Measurements from ENCODE around the gene UBE2R2.
"Not testable (repeated sequence)": the region's sequence is repeated elsewhere in the genome, so short reads cannot be mapped to it uniquely, and the experiment has no call there.

UBE2R2 gene

DNA sequence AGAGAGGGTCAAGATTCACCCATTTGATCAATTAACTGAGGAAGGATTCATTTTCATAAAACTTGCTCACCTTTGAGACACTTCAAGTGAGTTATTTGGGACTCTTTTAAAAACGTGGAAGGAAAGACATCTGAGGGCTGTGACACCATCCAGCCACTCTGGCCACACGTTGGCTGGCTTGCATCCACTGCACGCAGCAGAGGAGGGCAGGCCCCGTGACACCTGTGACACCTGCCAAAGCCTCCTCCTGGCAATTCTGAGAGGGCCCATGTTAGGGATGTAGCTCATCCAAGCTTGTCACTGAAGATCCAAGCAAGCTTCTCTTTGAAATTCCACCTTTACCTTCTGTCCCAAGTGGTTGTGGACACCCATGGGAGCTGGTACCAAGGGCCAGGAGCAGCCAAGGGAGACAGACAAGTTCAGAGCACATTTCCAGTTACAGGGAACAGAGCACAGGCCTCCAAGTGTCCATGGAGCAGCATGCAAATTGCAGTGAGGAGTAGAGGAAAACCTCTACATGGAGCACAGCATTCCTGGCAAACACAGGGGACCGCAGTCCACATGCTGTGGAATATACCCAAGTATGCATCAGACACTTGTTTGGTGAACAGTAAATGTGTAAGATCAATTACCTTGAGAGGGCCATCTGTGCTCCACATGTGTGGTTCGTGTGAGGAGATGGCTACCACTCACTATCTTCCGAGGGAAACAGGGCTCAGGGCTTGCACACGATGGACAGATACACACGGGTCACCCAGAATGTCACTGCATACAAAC lies 16.8 kb upstream of the UBE2R2 start:
- DNase-seq, result no peak

DNA sequence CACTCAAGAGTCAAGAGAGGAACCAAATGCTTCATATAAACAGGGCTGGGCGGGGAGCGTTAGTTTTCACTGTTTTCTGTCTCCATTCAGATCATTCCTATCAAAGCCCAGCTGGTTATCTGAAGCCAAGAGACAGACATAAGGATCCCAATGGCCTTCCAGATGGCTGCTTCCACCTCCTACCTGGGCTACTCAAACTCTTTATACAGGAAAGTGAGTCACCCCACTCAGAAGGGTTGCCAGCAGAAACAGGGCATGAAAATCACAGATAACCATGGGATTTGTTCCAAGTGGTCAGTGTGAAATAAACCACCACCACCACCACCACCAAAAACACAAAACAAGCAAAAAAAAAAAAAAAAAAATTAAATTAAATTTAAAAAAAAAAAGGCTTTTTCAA lies 16.1 kb upstream of the UBE2R2 start:
- DNase-seq, result no peak

DNA sequence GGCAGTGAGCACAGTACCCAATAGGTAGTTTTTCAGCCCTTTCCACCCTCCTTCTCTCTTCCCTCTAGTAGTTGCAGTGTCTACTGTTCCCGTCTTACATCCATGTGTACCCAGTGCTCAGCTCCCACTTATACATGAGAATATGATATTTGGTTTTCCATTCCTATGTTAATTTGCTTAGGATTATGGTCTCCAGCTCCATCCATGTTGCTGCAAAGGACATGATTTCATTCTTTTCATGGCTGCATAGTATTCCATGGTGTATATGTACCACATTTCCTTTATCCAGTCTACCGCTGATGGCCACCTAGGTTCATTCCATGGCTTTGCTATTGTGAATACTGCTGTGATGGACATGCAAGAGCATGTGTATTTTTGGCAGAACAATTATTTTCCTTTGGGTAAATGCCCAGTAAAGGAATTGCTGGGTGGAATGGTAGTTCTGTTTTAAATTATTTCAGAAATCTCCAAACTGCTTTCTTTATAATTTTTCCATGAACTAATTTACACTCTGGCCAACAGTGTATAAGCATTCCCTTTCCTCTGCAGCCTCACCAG lies 14.9 kb upstream of the UBE2R2 start:
- DNase-seq, result not testable (repeated sequence)

DNA sequence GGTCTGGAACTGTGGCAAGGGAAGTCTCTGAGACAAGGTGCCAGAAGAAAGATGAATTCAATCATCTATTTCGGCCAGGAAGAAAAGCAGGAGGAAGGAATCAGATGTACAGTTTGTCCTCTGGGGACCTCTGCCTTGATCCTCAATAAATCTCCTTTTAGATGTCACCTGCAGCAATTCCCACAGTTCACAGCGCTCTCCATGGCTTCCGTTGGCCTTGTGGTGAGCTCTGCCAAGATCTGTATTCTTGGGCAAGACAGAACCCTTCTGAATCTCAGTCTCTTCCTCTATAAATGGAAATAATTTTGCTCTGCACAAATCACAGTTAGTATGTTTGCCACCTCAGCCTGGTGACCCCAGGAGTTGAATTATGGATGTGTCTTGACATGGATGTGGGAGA lies 12.8 kb upstream of the UBE2R2 start:
- DNase-seq, result not testable (repeated sequence)

DNA sequence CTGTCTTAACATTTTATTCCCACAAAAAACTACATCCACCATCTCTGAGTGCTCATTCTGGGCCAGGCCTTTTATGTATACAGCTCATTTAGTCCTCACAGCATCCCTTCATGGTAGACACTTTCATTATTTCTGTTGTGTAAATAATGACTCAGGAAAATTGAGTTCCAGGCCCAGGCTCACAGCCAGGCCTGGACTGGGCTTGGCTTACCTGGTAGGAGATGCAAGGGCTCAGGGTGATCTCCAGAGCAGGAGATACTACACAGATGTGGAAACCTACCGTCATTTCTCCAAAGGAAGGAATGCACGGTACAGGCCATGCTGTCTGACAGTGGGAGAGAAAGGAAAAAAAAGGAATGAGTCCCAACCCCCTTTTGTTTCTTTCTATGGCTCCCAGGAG lies 9.8 kb upstream of the UBE2R2 start:
- DNase-seq, result not testable (repeated sequence)

DNA sequence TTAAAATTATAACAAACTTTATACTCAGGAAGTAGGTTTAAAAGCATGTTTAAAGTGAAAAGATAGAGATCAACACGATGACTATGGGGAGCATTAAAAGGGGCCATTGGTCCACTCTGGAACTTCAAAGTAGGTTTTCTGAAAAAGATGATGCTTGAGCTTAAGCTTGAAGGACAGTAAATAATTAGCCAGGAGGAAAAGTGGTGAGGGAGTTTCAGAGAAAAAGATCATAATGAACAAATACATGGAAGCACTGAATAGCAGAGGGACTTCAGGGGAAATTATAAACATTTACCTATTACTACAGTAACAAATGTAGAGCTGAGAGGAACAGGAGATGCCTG lies 8.0 kb upstream of the UBE2R2 start:
- not testable (repeated sequence) for DNase-seq

DNA sequence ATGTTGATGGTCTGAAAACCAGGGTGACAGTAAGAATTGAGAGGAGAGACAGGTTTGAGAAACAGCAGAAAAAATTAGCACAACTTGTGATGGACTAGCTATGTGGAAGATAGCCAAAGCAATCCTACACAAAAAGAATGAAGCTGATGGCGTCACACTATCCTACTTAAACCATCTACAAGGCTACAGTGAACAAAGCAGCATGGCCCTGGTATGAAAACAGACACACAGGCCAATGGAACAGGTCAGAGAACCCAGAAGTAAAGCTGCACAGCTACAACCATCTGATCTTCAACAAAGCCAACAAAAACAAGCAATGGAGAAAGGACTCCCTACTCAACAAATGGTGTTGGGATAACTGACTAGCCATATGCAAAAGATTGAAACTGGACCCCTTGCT lies 7.5 kb upstream of the UBE2R2 start:
- no peak for DNase-seq

DNA sequence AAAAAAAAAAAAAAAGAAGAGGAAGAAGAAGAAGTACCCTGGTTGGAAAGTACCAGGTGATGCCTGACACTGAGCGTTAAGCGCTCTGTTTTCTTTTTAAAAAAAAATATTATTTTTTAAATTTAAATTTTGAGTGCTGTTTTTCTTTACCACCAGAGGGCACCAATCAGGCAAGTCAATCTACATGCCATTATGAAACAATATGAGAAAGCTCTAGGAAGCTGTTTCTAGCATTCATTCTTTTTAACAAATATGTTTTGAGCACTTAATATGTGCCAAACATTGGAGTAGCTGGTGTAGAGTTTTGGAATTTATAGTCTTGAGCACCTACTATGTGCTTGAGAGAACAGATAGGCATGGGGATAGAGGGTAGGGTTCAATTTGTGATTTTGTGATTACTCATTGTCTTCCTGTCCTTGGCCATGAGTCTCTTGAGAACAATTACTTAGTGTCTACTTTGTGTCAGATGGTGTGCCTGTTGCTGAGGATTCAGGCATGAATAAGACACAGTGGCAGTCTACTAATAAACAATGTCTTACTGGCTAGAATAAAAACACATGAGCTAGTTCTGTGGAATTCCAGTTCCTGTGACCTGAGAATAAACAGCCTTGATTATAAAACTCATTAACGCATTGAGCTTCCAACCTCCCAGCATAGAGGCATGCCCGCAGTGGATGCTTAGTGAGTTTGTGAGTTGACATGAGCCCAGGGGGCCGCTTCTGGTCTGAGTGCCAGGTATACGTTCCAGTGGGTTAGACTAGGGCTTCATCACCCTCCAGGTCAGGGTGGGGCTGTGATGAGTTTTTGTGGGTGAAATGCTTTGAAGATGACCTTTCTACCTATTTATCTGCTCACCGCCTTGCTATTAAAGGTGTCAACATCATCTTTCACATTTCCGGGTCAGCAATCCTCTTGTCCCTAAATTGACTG lies 3.0 kb upstream of the UBE2R2 start:
- DNase-seq, result no peak

DNA sequence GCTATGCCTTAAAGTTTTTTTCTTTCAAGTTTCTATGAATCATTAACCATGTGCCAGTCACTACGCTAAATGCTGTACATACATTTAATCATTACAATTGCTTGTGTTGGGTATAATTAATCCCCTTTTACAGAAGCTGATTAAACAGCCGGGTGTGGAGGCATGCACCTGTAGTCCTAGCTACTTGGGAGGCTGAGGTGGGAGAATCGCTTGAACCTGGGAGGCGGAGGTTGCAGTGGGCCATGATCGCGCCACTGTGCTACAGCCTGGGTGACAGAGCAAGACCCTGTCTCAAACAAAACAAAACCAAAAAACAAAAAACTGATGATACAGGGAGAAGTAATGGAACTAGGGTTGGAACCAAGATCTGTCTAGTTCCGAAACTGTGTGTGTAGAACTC lies 1.2 kb upstream of the UBE2R2 start:
- no peak for DNase-seq

DNA sequence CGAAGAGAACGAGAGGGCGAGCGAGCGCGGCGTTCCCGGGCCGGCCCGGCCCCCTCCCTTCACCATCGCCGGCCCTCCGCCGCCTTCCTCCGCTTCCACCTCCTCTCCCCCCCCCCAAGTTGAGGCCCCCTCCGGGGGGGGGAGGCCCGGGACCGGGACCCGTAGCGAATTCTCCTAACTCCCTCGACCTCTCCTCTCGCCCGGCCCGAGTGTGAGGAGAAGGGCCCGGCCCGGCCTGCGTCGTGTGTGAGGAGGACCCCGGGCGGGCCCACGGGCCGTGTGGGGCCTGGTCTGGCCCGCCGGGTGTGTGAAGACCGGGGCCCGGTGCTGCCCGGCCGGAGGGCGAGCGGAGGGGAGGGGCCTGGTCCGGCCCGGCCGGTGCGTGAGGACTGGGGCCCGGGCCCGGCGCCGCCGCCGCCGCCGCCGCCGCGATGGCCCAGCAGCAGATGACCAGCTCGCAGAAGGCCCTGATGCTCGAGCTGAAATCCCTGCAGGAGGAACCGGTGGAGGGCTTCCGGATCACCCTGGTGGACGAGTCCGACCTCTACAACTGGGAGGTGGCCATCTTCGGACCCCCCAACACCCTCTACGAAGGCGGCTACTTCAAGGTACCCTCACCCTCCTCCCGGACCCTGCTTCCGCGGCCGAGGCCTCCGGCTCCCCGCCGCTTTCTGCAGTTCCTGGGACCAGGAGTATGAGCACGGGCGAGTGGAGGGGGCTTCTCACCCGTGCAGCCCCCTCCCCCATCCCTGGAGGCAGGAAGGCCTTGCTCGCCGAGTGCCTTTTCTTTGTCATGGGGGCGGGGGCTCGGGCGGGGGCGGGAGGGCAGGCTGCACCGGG lies 587 bp downstream of the UBE2R2 start:
- DNase-seq, result peak; percentile 68

DNA sequence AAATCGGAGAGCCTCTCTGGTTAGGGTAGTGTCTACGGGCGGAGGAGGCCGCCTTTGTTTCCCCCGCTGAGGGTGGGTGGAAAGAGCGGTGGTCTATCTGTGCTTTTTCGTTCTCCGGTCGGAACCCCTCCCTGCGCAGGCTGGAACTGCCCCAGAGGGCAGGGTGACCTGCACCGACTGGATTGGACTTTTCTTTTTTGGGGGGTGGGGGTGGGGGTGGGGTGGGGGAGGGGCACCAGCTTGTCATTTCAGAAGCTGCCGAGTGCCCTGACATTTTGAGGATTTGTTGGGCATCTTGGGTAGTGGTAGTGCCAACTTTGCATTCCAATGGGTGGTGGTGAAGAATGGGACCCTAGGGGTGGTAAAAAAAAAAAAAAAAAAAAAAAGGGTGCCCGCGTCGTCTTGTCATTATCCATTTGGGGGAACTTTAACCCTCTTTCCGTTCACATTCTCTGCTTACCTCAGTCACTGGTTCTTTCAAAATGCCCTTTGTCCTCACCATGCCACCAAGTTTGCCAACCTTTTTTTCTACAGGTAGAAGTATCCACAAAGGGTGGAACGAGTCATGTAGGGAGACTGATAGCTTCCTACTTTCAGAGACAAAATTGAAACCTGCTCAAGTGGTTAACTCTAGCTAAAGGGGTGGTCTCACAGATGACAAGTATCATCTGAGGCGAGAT lies 1.3 kb downstream of the UBE2R2 start:
- DNase-seq, result no peak

DNA sequence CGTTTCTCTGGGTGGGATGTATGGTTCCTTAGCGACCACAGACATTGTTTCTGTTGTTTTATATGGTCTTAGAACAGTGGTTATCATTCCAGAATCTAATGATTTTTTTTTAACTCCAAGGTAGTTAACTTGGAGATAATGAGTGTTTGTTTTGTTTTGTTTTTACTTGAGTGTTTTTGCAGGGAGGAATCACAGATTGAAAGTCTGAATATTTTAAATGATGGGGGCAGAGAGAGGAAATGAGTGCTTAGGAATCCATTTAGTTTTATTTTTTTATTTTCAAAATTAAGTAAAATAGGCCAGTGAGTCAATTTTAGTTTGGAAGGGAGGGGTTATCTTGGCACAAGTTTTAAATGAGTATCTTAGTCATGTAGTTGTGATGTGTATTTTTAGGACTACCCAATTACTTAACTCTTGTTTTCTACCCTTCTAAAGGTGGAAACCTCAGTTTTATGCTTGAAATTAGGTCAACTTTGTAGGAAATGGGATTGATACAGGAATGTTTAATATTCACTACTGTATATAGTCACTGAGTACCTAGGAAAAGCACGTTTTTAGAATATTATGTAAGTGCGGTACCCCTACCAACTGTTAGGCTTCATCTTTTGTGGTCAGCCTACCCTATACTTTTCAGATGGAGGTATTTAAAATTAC lies 2.0 kb downstream of the UBE2R2 start:
- DNase-seq, result no peak

DNA sequence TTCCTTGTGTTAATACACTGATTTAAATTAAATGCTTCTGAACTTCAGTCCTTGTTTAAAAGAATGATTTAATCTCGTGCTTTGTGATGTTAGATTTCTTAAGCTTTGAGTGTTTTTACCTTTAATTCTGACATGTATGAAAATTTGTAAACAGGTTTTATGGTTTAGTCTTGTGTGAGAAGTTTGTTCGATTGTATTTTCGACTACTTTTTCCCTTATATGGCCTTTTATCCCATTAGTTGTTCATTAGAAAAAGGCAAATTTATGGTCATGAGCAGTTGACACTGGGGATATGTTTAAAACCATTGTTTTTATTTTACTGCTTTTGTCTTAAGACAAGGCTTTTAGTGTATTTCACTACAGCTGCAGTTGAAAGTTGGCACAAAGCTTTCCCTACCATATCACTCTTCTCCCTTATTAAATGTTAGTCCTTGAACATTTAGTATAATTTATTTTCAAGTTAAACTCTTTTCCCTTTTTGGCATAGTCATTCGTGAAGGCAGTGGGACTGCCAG lies 3.3 kb downstream of the UBE2R2 start:
- DNase-seq, result no peak

DNA sequence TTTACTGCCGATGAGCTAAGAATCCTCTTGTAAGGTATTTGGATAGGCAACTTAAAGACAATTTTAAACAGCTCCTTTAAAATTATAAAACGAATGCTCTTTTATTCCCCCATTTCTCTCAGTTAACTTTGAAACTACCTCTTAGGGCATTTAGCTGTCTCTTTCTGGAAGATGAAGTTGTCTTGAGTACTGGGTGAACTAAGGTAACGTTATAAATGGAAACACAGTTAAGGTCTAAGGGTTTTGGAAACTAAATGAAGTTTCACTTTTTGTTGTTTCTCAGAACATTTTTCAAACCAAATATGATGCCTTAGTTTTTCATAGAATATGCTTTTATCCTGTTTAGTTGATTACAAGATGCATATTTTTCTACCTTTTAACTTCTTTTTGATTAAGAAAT lies 6.8 kb downstream of the UBE2R2 start:
- no peak for DNase-seq

DNA sequence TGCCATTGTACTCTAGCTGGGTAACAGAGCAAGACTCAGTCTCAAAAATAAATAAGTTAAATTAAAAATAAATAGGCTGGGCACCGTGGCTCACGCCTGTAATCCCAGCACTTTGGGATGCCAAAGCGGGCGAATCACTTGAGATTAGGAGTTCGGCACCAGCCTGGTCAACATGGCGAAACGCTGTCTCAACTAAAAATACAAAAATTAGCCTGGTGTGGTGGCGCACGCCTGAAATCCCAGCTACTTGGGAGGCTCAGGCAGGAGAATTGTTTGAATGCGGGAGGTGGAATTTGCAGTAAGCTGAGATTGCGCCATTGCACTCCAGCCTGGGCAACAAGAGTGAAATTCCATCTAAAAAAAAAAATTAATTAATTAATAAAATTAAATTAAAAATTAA lies 10.3 kb downstream of the UBE2R2 start:
- not testable (repeated sequence) for DNase-seq

DNA sequence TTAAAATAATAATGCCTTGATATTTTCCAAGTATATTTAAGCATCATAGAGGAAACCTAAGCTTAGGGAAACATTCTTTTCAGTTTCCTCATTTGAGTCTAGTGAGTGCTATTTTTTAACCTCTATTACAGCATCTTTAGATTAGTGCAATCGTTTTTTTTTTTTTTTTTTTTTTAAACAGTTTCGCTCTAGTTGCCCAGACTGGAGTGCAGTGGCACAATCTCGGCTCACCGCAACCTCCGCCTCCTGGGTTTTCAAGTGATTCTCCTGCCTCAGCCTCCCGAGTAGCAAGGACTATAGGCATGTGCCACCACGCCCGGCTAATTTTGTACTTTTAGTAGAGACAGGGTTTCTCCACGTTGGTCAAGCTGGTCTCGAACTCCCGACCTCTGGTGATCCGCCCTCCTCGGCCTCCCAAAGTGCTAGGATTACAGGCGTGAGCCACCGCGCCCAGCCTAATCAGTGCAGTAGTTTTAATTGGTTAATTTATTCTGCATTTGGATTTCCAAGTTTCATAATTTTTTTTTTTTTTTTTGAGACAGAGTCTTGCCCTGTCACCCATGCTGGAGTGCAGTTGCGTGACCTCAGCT lies 12.8 kb downstream of the UBE2R2 start:
- not testable (repeated sequence) for DNase-seq

DNA sequence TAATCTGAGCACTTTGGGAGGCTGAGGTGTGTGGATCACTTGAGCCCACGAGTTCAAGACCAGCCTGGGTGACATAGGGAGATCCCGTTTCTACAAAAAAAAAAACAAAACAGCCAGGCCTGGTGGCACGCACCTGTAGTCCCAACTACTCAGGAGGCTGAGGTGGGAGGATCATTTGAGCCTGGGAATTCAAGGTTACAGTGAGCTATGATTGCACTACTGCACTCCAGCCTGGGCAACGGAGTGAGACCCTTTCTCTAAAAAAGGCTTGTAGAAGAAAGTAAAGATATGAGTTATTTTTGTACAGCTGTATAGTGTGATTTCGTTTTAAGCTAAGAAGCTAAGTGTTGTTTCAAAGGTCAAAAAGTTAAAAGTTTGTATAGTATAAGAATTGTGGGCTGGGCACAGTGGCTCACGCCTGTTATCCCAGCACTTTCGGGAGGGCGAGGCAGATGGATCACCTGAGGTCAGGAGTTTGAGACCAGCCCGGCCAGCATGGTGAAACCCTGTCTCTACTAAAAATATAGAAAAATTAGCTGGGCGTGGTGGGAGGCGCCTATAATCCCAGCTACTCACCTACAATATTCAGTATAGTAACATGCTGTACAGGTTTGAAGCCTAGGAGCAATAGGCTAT lies 18.8 kb downstream of the UBE2R2 start:
- DNase-seq, result no peak

DNA sequence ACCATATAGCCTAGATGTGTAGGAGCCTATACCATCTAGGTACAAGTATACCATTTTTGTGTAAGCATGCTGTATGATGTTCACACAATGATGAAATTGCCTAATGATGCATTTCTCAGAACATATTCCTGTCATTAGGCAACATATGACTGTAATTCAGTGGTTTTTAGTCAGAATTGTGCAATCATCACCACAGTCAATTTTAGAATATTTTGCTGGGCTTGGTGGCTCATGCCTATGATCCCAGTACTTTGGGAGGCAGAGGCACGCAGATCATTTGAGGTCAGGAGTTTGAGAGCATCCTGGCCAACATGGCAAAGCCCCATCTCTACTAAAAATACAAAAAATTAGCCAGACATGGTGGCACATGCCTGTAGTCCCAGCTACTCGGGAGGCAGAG lies 19.3 kb downstream of the UBE2R2 start:
- DNase-seq, result peak; percentile 43

DNA sequence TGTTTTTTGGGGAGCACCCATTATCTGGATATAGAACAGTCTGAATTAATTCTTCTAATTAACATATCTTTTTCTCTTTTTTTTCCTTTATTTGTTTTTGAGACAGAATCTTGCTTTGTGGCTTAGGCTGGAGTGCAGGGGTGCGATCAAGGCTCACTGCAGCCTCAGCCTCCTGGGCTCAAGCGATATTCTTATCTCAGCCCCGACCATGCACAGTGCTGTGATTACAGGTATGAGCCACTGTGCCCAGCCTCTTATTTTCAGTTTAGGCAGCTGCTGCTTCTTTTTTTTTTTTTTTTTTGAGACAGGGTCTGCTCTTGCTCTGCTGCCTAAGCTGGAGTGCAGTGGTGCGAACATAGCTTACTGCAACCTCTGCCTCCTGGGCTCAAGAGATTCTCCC lies 20.2 kb downstream of the UBE2R2 start:
- DNase-seq, result no peak

DNA sequence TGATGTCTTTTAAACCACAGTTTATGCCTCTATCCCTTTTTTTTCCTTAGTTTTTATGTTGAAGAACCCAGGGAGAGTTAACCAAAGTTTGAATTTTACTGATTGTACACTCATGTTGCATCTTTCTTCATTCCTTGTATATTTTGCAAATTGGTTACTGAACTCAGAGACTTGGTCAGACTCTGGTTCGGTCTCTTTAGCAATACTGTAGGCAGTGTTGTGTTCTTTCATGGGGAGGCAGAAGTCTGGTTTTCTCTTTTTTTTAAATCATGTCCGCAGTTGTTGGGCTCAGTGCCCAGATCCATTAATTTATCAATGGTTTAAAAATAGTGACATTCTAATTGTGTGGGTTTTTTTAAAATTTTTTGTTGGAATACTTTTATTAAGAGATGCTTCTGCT lies 23.4 kb downstream of the UBE2R2 start:
- no peak for DNase-seq
